Measurements from ENCODE around the gene ANO2.

The ANO2 gene

DNA sequence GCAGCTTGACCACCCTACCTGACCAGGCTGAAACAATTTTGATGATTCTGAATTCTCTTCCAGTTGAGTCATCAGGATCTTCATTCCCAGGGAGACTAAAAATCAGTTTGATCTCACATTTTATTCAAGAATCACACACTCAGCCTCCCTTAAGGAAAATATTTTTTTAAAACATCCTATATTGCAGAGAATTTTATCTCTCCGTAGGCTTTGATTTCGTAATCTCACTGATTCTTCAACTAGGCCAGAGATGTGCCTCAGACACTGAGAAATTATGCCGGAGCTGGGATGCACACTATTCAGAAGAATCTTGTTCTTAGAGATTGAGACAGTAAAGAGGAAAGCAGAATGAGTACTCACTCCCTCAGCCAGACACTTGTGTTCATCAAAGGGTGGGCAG is 7.0 kb upstream of the ANO2 start:
- TF ChIP-seq, protein P1, sequence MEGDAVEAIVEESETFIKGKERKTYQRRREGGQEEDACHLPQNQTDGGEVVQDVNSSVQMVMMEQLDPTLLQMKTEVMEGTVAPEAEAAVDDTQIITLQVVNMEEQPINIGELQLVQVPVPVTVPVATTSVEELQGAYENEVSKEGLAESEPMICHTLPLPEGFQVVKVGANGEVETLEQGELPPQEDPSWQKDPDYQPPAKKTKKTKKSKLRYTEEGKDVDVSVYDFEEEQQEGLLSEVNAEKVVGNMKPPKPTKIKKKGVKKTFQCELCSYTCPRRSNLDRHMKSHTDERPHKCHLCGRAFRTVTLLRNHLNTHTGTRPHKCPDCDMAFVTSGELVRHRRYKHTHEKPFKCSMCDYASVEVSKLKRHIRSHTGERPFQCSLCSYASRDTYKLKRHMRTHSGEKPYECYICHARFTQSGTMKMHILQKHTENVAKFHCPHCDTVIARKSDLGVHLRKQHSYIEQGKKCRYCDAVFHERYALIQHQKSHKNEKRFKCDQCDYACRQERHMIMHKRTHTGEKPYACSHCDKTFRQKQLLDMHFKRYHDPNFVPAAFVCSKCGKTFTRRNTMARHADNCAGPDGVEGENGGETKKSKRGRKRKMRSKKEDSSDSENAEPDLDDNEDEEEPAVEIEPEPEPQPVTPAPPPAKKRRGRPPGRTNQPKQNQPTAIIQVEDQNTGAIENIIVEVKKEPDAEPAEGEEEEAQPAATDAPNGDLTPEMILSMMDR (IDR thresholded peaks at IDR 0.05; ENCODE audit: low read depth, low read length, missing control alignments) = no peak
- no peak overlapping the region for H3K4me3 ChIP-seq (replicated peaks; ENCODE audit: low read depth, low read length)
- DNase-seq (ENCODE audit: extremely low read depth, low read depth) = no peak

DNA sequence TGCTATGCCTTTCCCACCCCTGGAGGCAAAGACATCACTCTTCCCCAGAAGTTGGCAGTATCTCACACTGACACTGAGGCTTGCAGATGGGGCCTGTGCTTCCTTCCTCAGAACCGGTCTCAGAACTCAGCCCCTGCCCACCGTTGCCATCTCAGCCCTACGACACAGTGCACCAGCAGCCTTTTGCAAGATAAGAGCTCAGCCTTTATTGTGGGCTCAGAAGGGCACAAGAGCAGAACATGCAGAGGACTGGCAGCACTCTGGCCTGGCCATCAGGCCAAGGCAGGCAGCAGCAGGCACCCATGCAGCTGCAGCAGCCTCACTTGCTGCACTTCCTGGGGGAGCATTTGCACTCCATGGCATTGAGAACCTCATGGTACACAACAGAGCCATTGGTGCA is 3.6 kb upstream of the ANO2 start:
- no peak for DNase-seq (ENCODE audit: extremely low read depth, low read depth)
- TF ChIP-seq, protein P1 (IDR thresholded peaks at IDR 0.05; ENCODE audit: low read depth, low read length, missing control alignments) = no peak
- H3K4me3 ChIP-seq (replicated peaks; ENCODE audit: low read depth, low read length) = no peak overlapping the region

DNA sequence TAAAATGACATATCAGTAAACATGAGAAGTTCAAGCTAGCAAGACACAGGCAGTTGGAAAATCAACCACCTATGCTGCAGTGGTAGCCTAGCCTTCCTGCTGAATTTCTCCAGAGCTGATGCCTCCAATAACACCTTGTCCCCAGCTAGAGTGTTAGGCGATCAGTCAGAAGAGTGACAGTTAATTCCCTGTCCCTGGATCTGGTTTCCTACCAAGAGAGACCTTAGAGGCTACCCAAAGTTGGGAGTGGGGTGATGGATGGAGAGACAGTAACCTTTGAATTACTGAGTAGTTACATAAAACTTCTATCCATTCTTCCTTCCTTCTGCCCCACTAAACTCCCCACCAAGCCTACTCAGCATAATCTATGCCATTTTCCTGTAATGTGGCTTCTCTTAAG is 1.9 kb upstream of the ANO2 start:
- TF ChIP-seq, protein P1 (IDR thresholded peaks at IDR 0.05; ENCODE audit: low read depth, low read length, missing control alignments) = no peak
- no peak for DNase-seq (ENCODE audit: extremely low read depth, low read depth)

DNA sequence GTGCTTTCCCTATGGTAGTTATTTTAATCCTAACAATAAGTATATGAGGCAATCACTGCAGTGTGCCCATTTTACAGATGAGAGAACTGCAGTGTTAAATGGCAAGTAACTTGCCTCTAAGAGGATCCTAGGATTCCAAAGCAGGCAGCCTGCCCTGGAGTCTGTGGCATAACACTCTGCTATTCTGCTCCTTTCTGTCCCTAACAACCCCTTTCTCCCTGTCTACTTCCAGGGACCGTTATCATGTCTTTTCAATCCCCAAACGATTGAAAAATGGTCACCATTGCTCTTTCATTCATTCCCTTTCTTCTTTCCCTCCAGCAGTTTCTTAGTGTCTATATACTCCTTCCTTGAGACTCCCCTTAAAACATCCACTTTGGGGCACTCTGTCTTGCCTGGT is 1.3 kb upstream of the ANO2 start:
- no peak for DNase-seq (ENCODE audit: extremely low read depth, low read depth)
- H3K4me3 ChIP-seq (replicated peaks; ENCODE audit: low read depth, low read length) = no peak overlapping the region

More for the DNA sequence above, 1.9 kb upstream of the ANO2 start:
- H3K4me3 ChIP-seq (replicated peaks; ENCODE audit: low read depth, low read length) = no peak overlapping the region

DNA sequence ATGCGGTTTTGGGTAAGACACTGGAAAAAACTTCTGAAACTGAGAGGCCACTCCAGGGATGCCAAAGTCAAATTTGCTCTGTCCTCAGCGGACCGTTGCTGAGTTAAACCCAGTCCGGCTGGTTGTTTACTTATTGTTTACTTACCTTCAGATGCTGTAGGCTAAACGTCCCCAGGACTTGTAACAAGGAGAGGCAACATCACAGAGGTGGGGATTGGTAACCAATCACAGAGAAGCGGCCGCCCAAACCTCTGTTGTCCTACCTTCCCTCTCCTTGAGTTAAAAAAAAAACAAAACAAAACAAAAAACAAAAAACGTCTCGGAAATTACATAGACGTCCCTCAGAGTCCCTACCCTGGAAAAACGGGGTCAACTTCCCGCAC is 380 bp downstream of the ANO2 start:
- DNase-seq (ENCODE audit: extremely low read depth, low read depth) = no peak
- H3K4me3 ChIP-seq (replicated peaks; ENCODE audit: low read depth, low read length) = peak overlapping the region; percentile 23
- TF ChIP-seq, protein P1 (IDR thresholded peaks at IDR 0.05; ENCODE audit: low read depth, low read length, missing control alignments) = no peak

More for the DNA sequence above, 1.3 kb upstream of the ANO2 start:
- TF ChIP-seq, protein P1 (IDR thresholded peaks at IDR 0.05; ENCODE audit: low read depth, low read length, missing control alignments) = no peak

DNA sequence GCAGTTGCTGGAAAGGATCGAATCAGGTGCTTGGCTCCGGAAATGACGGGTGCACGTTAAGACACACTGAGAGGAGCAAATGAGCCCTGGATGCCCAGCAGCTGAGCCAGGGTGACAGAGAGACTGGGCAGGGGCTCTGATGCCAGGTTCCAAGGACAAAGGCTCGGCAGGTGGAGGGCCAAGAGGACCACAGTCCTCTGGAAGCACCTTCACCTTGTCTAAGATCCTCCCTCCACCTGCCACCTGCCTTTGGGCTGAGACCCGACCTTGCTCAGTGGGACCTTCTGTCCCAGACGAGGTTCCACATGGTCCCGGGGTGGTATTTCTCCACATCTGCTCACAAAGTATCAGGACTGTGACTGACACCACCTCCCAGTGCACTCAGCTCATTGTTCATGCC is 1.0 kb downstream of the ANO2 start:
- no peak for DNase-seq (ENCODE audit: extremely low read depth, low read depth)
- TF ChIP-seq, protein P1 (IDR thresholded peaks at IDR 0.05; ENCODE audit: low read depth, low read length, missing control alignments) = no peak
- no peak overlapping the region for H3K4me3 ChIP-seq (replicated peaks; ENCODE audit: low read depth, low read length)

DNA sequence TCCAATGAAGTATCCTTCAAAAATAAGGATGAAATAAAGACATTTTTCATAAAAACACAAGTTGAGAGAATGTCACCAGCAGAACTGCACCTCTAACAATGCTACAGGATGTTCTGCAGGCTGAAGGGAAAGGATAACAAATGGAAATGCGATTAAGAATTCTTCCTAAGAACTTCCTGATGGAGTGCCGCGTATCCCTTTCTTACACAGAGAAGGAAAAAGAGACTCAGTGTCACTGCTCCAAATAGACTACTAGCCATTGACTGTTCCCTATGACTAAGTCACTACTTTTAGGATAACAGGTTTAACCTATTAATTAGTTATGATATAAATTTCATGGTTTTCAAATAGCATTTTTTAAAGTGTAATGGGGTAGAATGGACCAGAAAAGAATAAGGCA is 3.2 kb downstream of the ANO2 start:
- no peak overlapping the region for H3K4me3 ChIP-seq (replicated peaks; ENCODE audit: low read depth, low read length)
- no peak for DNase-seq (ENCODE audit: extremely low read depth, low read depth)
- TF ChIP-seq, protein P1 (IDR thresholded peaks at IDR 0.05; ENCODE audit: low read depth, low read length, missing control alignments) = no peak
